H9 (cell line): ENCODE results near the gene TNIP1. TPM values are rescaled to one million over a fixed set of nuclear protein-coding genes. Genes with fewer than 3 reads are reported as not detected.

Experiments used
- DNase-seq: peaks from one replicate; pipeline ENCODE4 v3.0.0-alpha.2; 2017
- H2AFZ ChIP-seq: one replicate; pipeline ENCODE4 v1.6.1; 2013; ENCODE audit warnings: mild to moderate bottlenecking, low read length, control low read depth, moderate library complexity
- H2AK5ac ChIP-seq: 2 replicates; pipeline ENCODE4 v1.6.1; 2013; ENCODE audit warnings: low read length, control low read depth, mixed read lengths; ENCODE audit not compliant: insufficient read length
- H2BK120ac ChIP-seq: one replicate; pipeline ENCODE4 v1.6.1; 2013; ENCODE audit warnings: low read depth, mild to moderate bottlenecking, low read length, control low read depth, inconsistent platforms; ENCODE audit not compliant: poor library complexity, severe bottlenecking
- H2BK12ac ChIP-seq: 2 replicates; pipeline ENCODE4 v1.6.1; 2013; ENCODE audit warnings: low read length, control low read depth, mixed read lengths, low read depth; ENCODE audit not compliant: insufficient read length
- H2BK15ac ChIP-seq: 2 replicates; pipeline ENCODE4 v1.6.1; 2013; ENCODE audit warnings: low read depth, low read length, control low read depth
- H2BK20ac ChIP-seq: one replicate; pipeline ENCODE4 v1.6.1; 2013; ENCODE audit warnings: low read depth, mild to moderate bottlenecking, low read length, control low read depth, inconsistent platforms; ENCODE audit not compliant: poor library complexity, severe bottlenecking
- H2BK5ac ChIP-seq: 2 replicates; pipeline ENCODE4 v1.6.1; 2013; ENCODE audit warnings: low read length, control low read depth, mixed read lengths; ENCODE audit not compliant: insufficient read length
- H3K14ac ChIP-seq: 2 replicates; pipeline ENCODE4 v1.6.1; 2013; ENCODE audit warnings: low read length, control low read depth; ENCODE audit not compliant: insufficient read depth
- H3K18ac ChIP-seq: 2 replicates; pipeline ENCODE4 v1.6.1; 2013; ENCODE audit warnings: low read depth, mild to moderate bottlenecking, mixed read lengths, low read length, control low read depth; ENCODE audit not compliant: insufficient read length
- H3K23ac ChIP-seq: 2 replicates; pipeline ENCODE4 v1.6.1; 2013; ENCODE audit warnings: low read length, control low read depth, mixed read lengths, low read depth; ENCODE audit not compliant: insufficient read length
- H3K23me2 ChIP-seq: 2 replicates; pipeline ENCODE4 v1.6.1; 2013; ENCODE audit warnings: low read depth, mild to moderate bottlenecking, mixed read lengths, low read length, control low read depth; ENCODE audit not compliant: insufficient read length, poor library complexity, severe bottlenecking
- H3K27ac ChIP-seq: 2 replicates; pipeline ENCODE4 v1.5.1; 2013; ENCODE audit warnings: low read length, control low read depth, mixed read lengths, low read depth; ENCODE audit not compliant: insufficient read length
- H3K27me3 ChIP-seq: 2 replicates; pipeline ENCODE4 v1.6.1; 2013; ENCODE audit warnings: low read length, control low read depth, inconsistent platforms; ENCODE audit not compliant: insufficient read depth
- H3K4ac ChIP-seq: 2 replicates; pipeline ENCODE4 v1.6.1; 2013; ENCODE audit warnings: low read depth, mild to moderate bottlenecking, control low read depth, inconsistent platforms, low read length, moderate library complexity
- H3K4me1 ChIP-seq: 2 replicates; pipeline ENCODE4 v1.6.1; 2013; ENCODE audit warnings: low read length, control low read depth, inconsistent platforms; ENCODE audit not compliant: insufficient read depth
- H3K4me2 ChIP-seq: 2 replicates; pipeline ENCODE4 v1.6.1; 2013; ENCODE audit warnings: low read length, control low read depth, mixed read lengths; ENCODE audit not compliant: insufficient read length, insufficient read depth
- H3K56ac ChIP-seq: 2 replicates; pipeline ENCODE4 v1.6.1; 2013; ENCODE audit warnings: low read depth, mild to moderate bottlenecking, mixed read lengths, low read length, control low read depth; ENCODE audit not compliant: insufficient read length
- H3K79me1 ChIP-seq: 2 replicates; pipeline ENCODE4 v1.6.1; 2013; ENCODE audit warnings: low read depth, mild to moderate bottlenecking, moderate library complexity, low read length, control low read depth, inconsistent platforms; ENCODE audit not compliant: insufficient read depth, poor library complexity, severe bottlenecking
- H3K79me2 ChIP-seq: 2 replicates; pipeline ENCODE4 v1.6.1; 2013; ENCODE audit warnings: low read length, control low read depth, inconsistent platforms; ENCODE audit not compliant: insufficient read depth
- H3K9ac ChIP-seq: 2 replicates; pipeline ENCODE4 v1.6.1; 2013; ENCODE audit warnings: low read length, control low read depth, mixed read lengths; ENCODE audit not compliant: insufficient read length; ENCODE audit errors: extremely low read depth
- H3K9me3 ChIP-seq: one replicate; pipeline ENCODE4 v1.6.1; 2013; ENCODE audit warnings: low read depth, low read length, inconsistent platforms; ENCODE audit not compliant: control insufficient read depth
- H3T11ph ChIP-seq: one replicate; pipeline ENCODE4 v1.6.1; 2013; ENCODE audit warnings: mild to moderate bottlenecking, low read length, control low read depth, inconsistent platforms
- H4K20me1 ChIP-seq: one replicate; pipeline ENCODE4 v1.6.1; 2013; ENCODE audit not compliant: control insufficient read depth, insufficient read length, insufficient read depth
- H4K5ac ChIP-seq: 2 replicates; pipeline ENCODE4 v1.6.1; 2013; ENCODE audit warnings: low read depth, mild to moderate bottlenecking, mixed read lengths, low read length, control low read depth; ENCODE audit not compliant: insufficient read length
- H4K8ac ChIP-seq: replicated peaks from 2 replicates; pipeline ENCODE4 v1.6.1; 2013; ENCODE audit warnings: low read length, control low read depth, mixed read lengths, low read depth; ENCODE audit not compliant: insufficient read length
- H4K91ac ChIP-seq: 2 replicates; pipeline ENCODE4 v1.6.1; 2013; ENCODE audit warnings: low read depth, mild to moderate bottlenecking, moderate library complexity, mixed read lengths, low read length, control low read depth; ENCODE audit not compliant: insufficient read length
- H3K27ac Mint-ChIP-seq, 3 experiments: 2 replicates in 2 of 3; 3 replicates in 1 of 3; pipeline ENCODE4 v1.8.0; 2020 to 2021; ENCODE audit warnings: mixed read lengths in 3 of 3, mild to moderate bottlenecking in 1 of 3, moderate library complexity in 1 of 3
- H3K27me3 Mint-ChIP-seq: 2 replicates; pipeline ENCODE4 v1.8.0; 2021; ENCODE audit warnings: low read depth, mild to moderate bottlenecking, moderate library complexity, mixed read lengths
- H3K36me3 Mint-ChIP-seq, 3 experiments: 2 replicates in 2 of 3; 3 replicates in 1 of 3; pipeline ENCODE4 v1.8.0; 2020 to 2021; ENCODE audit warnings: low read depth in 3 of 3, mixed read lengths in 3 of 3; ENCODE audit not compliant: insufficient read depth in 1 of 3
- H3K4me1 Mint-ChIP-seq, 2 experiments: 2 replicates each; pipeline ENCODE4 v1.8.0; 2020; ENCODE audit warnings: mixed read lengths in 2 of 2
- H3K4me3 Mint-ChIP-seq, 2 experiments: 2 replicates in 1 of 2; 3 replicates in 1 of 2; pipeline ENCODE4 v1.8.0; 2020 to 2021; ENCODE audit warnings: mild to moderate bottlenecking in 2 of 2, mixed read lengths in 2 of 2, moderate library complexity in 1 of 2
- H3K9me3 Mint-ChIP-seq, 2 experiments: 2 replicates in 1 of 2; 3 replicates in 1 of 2; pipeline ENCODE4 v1.8.0; 2020; ENCODE audit warnings: mild to moderate bottlenecking in 2 of 2, mixed read lengths in 2 of 2, moderate library complexity in 1 of 2
- CTCF ChIP-seq: fragments of 200-600 bp; sonication (generic); conservative IDR thresholded peaks from 3 replicates; pipeline ENCODE4 v1.8.0; 2021; ENCODE audit warnings: antibody characterized with exemption, mild to moderate bottlenecking
- WGBS: extraction: QIAGEN DNeasy Blood & Tissue Kit; methylation state at CpG from one replicate; pipeline ENCODE4 v1.1.7; 2013; ENCODE audit warnings: missing lambda C conversion rate, low lambda C conversion rate, mixed read lengths; ENCODE audit not compliant: insufficient read length; ENCODE audit errors: extremely low coverage; 5-methylcytosine and 5-hydroxymethylcytosine counted together
- total RNA-seq: library from RNA; stranded (reverse); gene quantifications from 2 replicates; pipeline ENCODE4 v1.2.1, GENCODE V29; 2021

The TNIP1 gene
- total RNA-seq, 1 experiment from 2014 or later: 40.8 TPM

GRCh38 chr5:151022511-151023018, 58.3 kb downstream of the TNIP1 start:
- no peak for TF ChIP-seq CTCF
- Mint-ChIP-seq H3K4me3 (no peak overlapping the region), H3K9me3 (no peaks in the 10 kb centered on the region), H3K27ac (no peak overlapping the region), H3K4me1 (peaks cover 5 to 7% of the 10 kb centered on the region in 2 experiments; a peak in 3 of 4 replicates), H3K27me3 (peaks cover 45% of the 10 kb centered on the region), H3K36me3 (peaks cover 0 to 4% (median 0%) of the 10 kb centered on the region in 3 experiments; a peak in 1 of 7 replicates)
- H4K20me1 ChIP-seq: no peaks in the 10 kb centered on the region
- no peak overlapping the region for H3K9ac ChIP-seq
- H3K4me2 ChIP-seq: no peak overlapping the region
- no peak overlapping the region for H2AFZ ChIP-seq
- no peak overlapping the region for H3K4ac ChIP-seq
- no peaks in the 10 kb centered on the region for H3K23me2 ChIP-seq
- H3K9me3 ChIP-seq: no peaks in the 10 kb centered on the region
- no peak for DNase-seq
- no peaks in the 10 kb centered on the region for H3K79me2 ChIP-seq
- no peak overlapping the region for H3K27ac ChIP-seq
- H4K5ac ChIP-seq: no peak overlapping the region
- no peak overlapping the region for H2AK5ac ChIP-seq
- no peak overlapping the region for H3T11ph ChIP-seq
- no peak overlapping the region for H2BK120ac ChIP-seq
- H3K4me1 ChIP-seq: no peaks in the 10 kb centered on the region
- no peak overlapping the region for H2BK12ac ChIP-seq
- WGBS: no CpG with 5 or more reads among the region's 7 CpGs
- H4K8ac ChIP-seq: no peak overlapping the region
- H3K14ac ChIP-seq: no peak overlapping the region
- H3K27me3 ChIP-seq: no peaks in the 10 kb centered on the region; the same call in 1 of the 2 replicates
- H2BK20ac ChIP-seq: no peak overlapping the region
- no peak overlapping the region for H2BK5ac ChIP-seq
- H2BK15ac ChIP-seq: no peak overlapping the region
- no peak overlapping the region for H4K91ac ChIP-seq
- H3K23ac ChIP-seq: no peak overlapping the region
- no peak overlapping the region for H3K56ac ChIP-seq
- H3K18ac ChIP-seq: no peak overlapping the region
- H3K79me1 ChIP-seq: no peaks in the 10 kb centered on the region
